WTC11 (cell line): ENCODE results near the gene PLA2G4A. TPM values are rescaled to one million over a fixed set of nuclear protein-coding genes. Genes with fewer than 3 reads are reported as not detected.

Experiments
- ATAC-seq: fragments of 200-7000 bp; cut with Tn5 transposase; 2 replicates; pipeline ENCODE4 v1.10.0; 2021; ENCODE audit warnings: mild to moderate bottlenecking, moderate library complexity
- CTCF ChIA-PET: fragments of 300-600 bp; sonication (Branson Sonifier 250); formaldehyde crosslinking; loops from one replicate; lab custom pipeline; 2021; ENCODE audit warnings: antibody characterized with exemption; lab: Charles Lee
- POLR2A ChIA-PET: fragments of 350-600 bp; sonication (Branson Sonifier 250); formaldehyde crosslinking; loops from one replicate; lab custom pipeline; 2021; ENCODE audit warnings: antibody characterized with exemption; lab: Charles Lee
- DNase-seq: peaks from one replicate; pipeline ENCODE4 v3.0.0; 2021; ENCODE audit warnings: low spot score
- H3K27ac Mint-ChIP-seq: 2 replicates; pipeline ENCODE4 v1.8.0; 2021; ENCODE audit warnings: mixed read lengths
- H3K27me3 Mint-ChIP-seq: 2 replicates; pipeline ENCODE4 v1.8.0; 2021; ENCODE audit warnings: low read depth, mild to moderate bottlenecking, moderate library complexity, mixed read lengths
- H3K36me3 Mint-ChIP-seq: 2 replicates; pipeline ENCODE4 v1.8.0; 2021; ENCODE audit warnings: mixed read lengths
- H3K4me1 Mint-ChIP-seq: 2 replicates; pipeline ENCODE4 v1.8.0; 2022; ENCODE audit warnings: mixed read lengths
- H3K4me3 Mint-ChIP-seq: 2 replicates; pipeline ENCODE4 v1.8.0; 2021; ENCODE audit warnings: mild to moderate bottlenecking, moderate library complexity, mixed read lengths
- H3K9me3 Mint-ChIP-seq: 2 replicates; pipeline ENCODE4 v1.8.0; 2021; ENCODE audit warnings: mixed read lengths
- AR ChIP-seq: fragments of 250-450 bp; sonication (Bioruptor Pico); IDR thresholded peaks from 2 replicates; pipeline ENCODE4 v1.9.0; 2021; ENCODE audit warnings: mild to moderate bottlenecking
- CREB1 ChIP-seq: sonication (generic); formaldehyde crosslinking; IDR thresholded peaks from 2 replicates; pipeline ENCODE4 v1.8.0; 2023; ENCODE audit warnings: mild to moderate bottlenecking, missing genetic modification reagents
- CTCF ChIP-seq: fragments of 200-600 bp; IDR thresholded peaks from 2 replicates; pipeline ENCODE4 v1.8.0; 2022; ENCODE audit warnings: antibody characterized with exemption
- E2F1 ChIP-seq: sonication (generic); formaldehyde crosslinking; IDR thresholded peaks from 2 replicates; pipeline ENCODE4 v1.8.0; 2022; ENCODE audit warnings: mild to moderate bottlenecking, missing genetic modification reagents
- E2F4 ChIP-seq: sonication (generic); formaldehyde crosslinking; IDR thresholded peaks from 2 replicates; pipeline ENCODE4 v1.8.1; 2022; ENCODE audit warnings: low read depth, mild to moderate bottlenecking, moderate library complexity, missing genetic modification reagents, borderline replicate concordance
- ELF4 ChIP-seq: sonication (generic); formaldehyde crosslinking; IDR thresholded peaks from 2 replicates; pipeline ENCODE4 v1.8.1; 2022; ENCODE audit warnings: low read depth, mild to moderate bottlenecking, moderate library complexity, missing genetic modification reagents
- FOXP4 ChIP-seq: sonication (generic); formaldehyde crosslinking; IDR thresholded peaks from 2 replicates; pipeline ENCODE4 v1.8.0; 2022; ENCODE audit warnings: mild to moderate bottlenecking, missing genetic modification reagents
- IRF1 ChIP-seq: sonication (generic); formaldehyde crosslinking; IDR thresholded peaks from 2 replicates; pipeline ENCODE4 v1.8.0; 2023; ENCODE audit warnings: missing genetic modification reagents
- RELA ChIP-seq: sonication (generic); formaldehyde crosslinking; IDR thresholded peaks from 2 replicates; pipeline ENCODE4 v1.8.1; 2022; ENCODE audit warnings: missing genetic modification reagents, mild to moderate bottlenecking, borderline replicate concordance
- SMAD3 ChIP-seq: sonication (generic); formaldehyde crosslinking; IDR thresholded peaks from 2 replicates; pipeline ENCODE4 v1.8.0; 2022; ENCODE audit warnings: missing genetic modification reagents, mild to moderate bottlenecking, borderline replicate concordance
- SP1 ChIP-seq: sonication (generic); formaldehyde crosslinking; conservative IDR thresholded peaks from 2 replicates; pipeline ENCODE4 v1.8.1; 2022; ENCODE audit warnings: missing genetic modification reagents
- TCF7 ChIP-seq: sonication (generic); formaldehyde crosslinking; IDR thresholded peaks from 2 replicates; pipeline ENCODE4 v1.8.0; 2022; ENCODE audit warnings: mild to moderate bottlenecking, low read depth, missing genetic modification reagents, moderate library complexity
- TEAD4 ChIP-seq: sonication (generic); formaldehyde crosslinking; IDR thresholded peaks from 2 replicates; pipeline ENCODE4 v1.8.0; 2022; ENCODE audit warnings: mild to moderate bottlenecking, missing genetic modification reagents
- ZBTB43 ChIP-seq: sonication (generic); formaldehyde crosslinking; IDR thresholded peaks from 2 replicates; pipeline ENCODE4 v1.8.1; 2023; ENCODE audit warnings: mild to moderate bottlenecking, missing genetic modification reagents
- ZMAT4 ChIP-seq: fragments of 250-450 bp; sonication (Bioruptor Pico); IDR thresholded peaks from 2 replicates; pipeline ENCODE4 v1.9.0; 2021; ENCODE audit warnings: mild to moderate bottlenecking
- ZNF138 ChIP-seq: sonication (generic); formaldehyde crosslinking; conservative IDR thresholded peaks from 2 replicates; pipeline ENCODE4 v1.8.1; 2022; ENCODE audit warnings: mild to moderate bottlenecking, moderate library complexity, missing genetic modification reagents
- ZNF219 ChIP-seq: sonication (generic); formaldehyde crosslinking; IDR thresholded peaks from 2 replicates; pipeline ENCODE4 v1.8.0; 2023; ENCODE audit warnings: missing genetic modification reagents, mild to moderate bottlenecking, borderline replicate concordance
- ZNF263 ChIP-seq: sonication (generic); formaldehyde crosslinking; IDR thresholded peaks from 2 replicates; pipeline ENCODE4 v1.8.1; 2022; ENCODE audit warnings: low read depth, mild to moderate bottlenecking, moderate library complexity, missing genetic modification reagents
- ZNF416 ChIP-seq: fragments of 250-450 bp; sonication (Bioruptor Pico); IDR thresholded peaks from 2 replicates; pipeline ENCODE4 v1.9.0; 2021; ENCODE audit warnings: mild to moderate bottlenecking, inconsistent platforms
- ZNF671 ChIP-seq: fragments of 250-450 bp; sonication (Bioruptor Pico); IDR thresholded peaks from 2 replicates; pipeline ENCODE4 v1.8.0; 2021; ENCODE audit warnings: mild to moderate bottlenecking
- total RNA-seq: library from RNA; stranded (reverse); gene quantifications from 3 replicates; pipeline ENCODE4 v1.2.3, GENCODE V29; 2021

Gene PLA2G4A
- total RNA-seq, 1 experiment from 2014 or later: 1.3 TPM

- no peak for TF ChIP-seq E2F4 (CRISPR knock-in tag)
These were observed 68.3 kb downstream of the PLA2G4A start (continued) for GRCh38 chr1:186897008-186897407.

GRCh38 chr1:186899577-186899976 lies 70.8 kb downstream of the PLA2G4A start:
- no peak for DNase-seq
- no peak overlapping the region for H3K27ac Mint-ChIP-seq
- peaks cover 18% of the 10 kb centered on the region for H3K9me3 Mint-ChIP-seq
- 0 out of 2 replicates have a peak, but pooled peaks cover 2% of the 10 kb centered on the region for H3K36me3 Mint-ChIP-seq
- no peaks in the 10 kb centered on the region; the same call in 1 of the 2 replicates for H3K27me3 Mint-ChIP-seq
- H3K4me3 Mint-ChIP-seq: no peak overlapping the region
- ChIA-PET CTCF (no interaction called here), POLR2A (no interaction called here)
- ATAC-seq: no peak
- peaks cover 8% of the 10 kb centered on the region for H3K4me1 Mint-ChIP-seq
- no peak for TF ChIP-seq E2F1 (CRISPR knock-in tag)
- no peak for TF ChIP-seq CTCF
- no peak for TF ChIP-seq IRF1 (CRISPR knock-in tag)
- TF ChIP-seq SMAD3 (CRISPR knock-in tag): no peak
- TF ChIP-seq ZNF671 (CRISPR knock-in tag): no peak

- no peak for DNase-seq
- no peak for ATAC-seq
- POLR2A ChIA-PET: no interaction called here
- CTCF ChIA-PET: no interaction called here
- H3K4me3 Mint-ChIP-seq: no peak overlapping the region
- H3K4me1 Mint-ChIP-seq: peaks cover 8% of the 10 kb centered on the region
- H3K27ac Mint-ChIP-seq: no peak overlapping the region
- H3K27me3 Mint-ChIP-seq: no peaks in the 10 kb centered on the region; the same call in 1 of the 2 replicates
- H3K36me3 Mint-ChIP-seq: 0 out of 2 replicates have a peak, but pooled peaks cover 2% of the 10 kb centered on the region
- H3K9me3 Mint-ChIP-seq: peaks cover 18% of the 10 kb centered on the region
- TF ChIP-seq TCF7 (CRISPR knock-in tag) (no peak), CREB1 (CRISPR knock-in tag) (no peak), RELA (CRISPR knock-in tag) (no peak), ZNF416 (no peak), AR (no peak), ZMAT4 (no peak), SP1 (CRISPR knock-in tag) (no peak), ZNF263 (no peak), ELF4 (CRISPR knock-in tag) (no peak), FOXP4 (CRISPR knock-in tag) (no peak), TEAD4 (no peak), ZBTB43 (CRISPR knock-in tag) (no peak), E2F4 (CRISPR knock-in tag) (no peak), ZNF138 (CRISPR knock-in tag) (no peak), ZNF219 (no peak)
These were observed 71.2 kb downstream of the PLA2G4A start for GRCh38 chr1:186899977-186900376.
